RPMI7951 (cell line): ENCODE measurements around the gene TBC1D2B. TPM values are rescaled to one million over a fixed set of nuclear protein-coding genes. Genes with fewer than 3 reads are reported as not detected.
"Not testable (repeated sequence)": the region's sequence is repeated elsewhere in the genome, so short reads cannot be mapped to it uniquely, and the experiment has no call there.

ENCODE experiments used
- DNase-seq: peaks from one replicate; pipeline ENCODE4 v3.0.0-alpha.2; 2012; ENCODE audit warnings: low read depth
- total RNA-seq: library from RNA; depleted of rRNA; stranded (reverse); fragments of >200 nt; shearing (Covaris generic); gene quantifications from 2 replicates; pipeline ENCODE4 v1.2.3, GENCODE V29; 2014

Gene TBC1D2B
- total RNA-seq, 1 experiment from 2014 or later, result 14.5 TPM

GRCh38 chr15:78003539-78004008 lies 73.9 kb downstream of the TBC1D2B start:
- no peak for DNase-seq

GRCh38 chr15:78002996-78003395 lies 74.5 kb downstream of the TBC1D2B start:
- no peak for DNase-seq

GRCh38 chr15:78001656-78002055 lies 75.9 kb downstream of the TBC1D2B start:
- no peak for DNase-seq

- no peak for DNase-seq
These were observed 76.6 kb downstream of the TBC1D2B start for GRCh38 chr15:78000927-78001249.

- DNase-seq, result no peak
These were observed 77.2 kb downstream of the TBC1D2B start for GRCh38 chr15:78000091-78000926.

GRCh38 chr15:77999486-77999885 lies 78.0 kb downstream of the TBC1D2B start:
- DNase-seq, result no peak

- no peak for DNase-seq
These were observed 78.9 kb downstream of the TBC1D2B start for GRCh38 chr15:77998592-77998991.

GRCh38 chr15:77997761-77998554 lies 79.6 kb downstream of the TBC1D2B start:
- DNase-seq, result not testable (repeated sequence)

- DNase-seq, result not testable (repeated sequence)
These were observed 80.3 kb downstream of the TBC1D2B start for GRCh38 chr15:77997221-77997620.

GRCh38 chr15:77996713-77997171 lies 80.8 kb downstream of the TBC1D2B start:
- DNase-seq, result not testable (repeated sequence)

- not testable (repeated sequence) for DNase-seq
These were observed 81.3 kb downstream of the TBC1D2B start for GRCh38 chr15:77996226-77996625.

- not testable (repeated sequence) for DNase-seq
These were observed 82.0 kb downstream of the TBC1D2B start for GRCh38 chr15:77995537-77995918.

GRCh38 chr15:77994893-77995536 lies 82.5 kb downstream of the TBC1D2B start:
- peak; percentile 98 for DNase-seq

GRCh38 chr15:77993970-77994693 lies 83.4 kb downstream of the TBC1D2B start:
- DNase-seq, result peak; percentile 100

GRCh38 chr15:77993374-77993911 lies 84.1 kb downstream of the TBC1D2B start:
- no peak for DNase-seq

- DNase-seq, result no peak
These were observed 84.9 kb downstream of the TBC1D2B start for GRCh38 chr15:77992356-77993222.

GRCh38 chr15:77991658-77992201 lies 85.8 kb downstream of the TBC1D2B start:
- DNase-seq, result peak; percentile 98

- no peak for DNase-seq
These were observed 86.5 kb downstream of the TBC1D2B start for GRCh38 chr15:77991029-77991406.

- no peak for DNase-seq
These were observed 88.0 kb downstream of the TBC1D2B start for GRCh38 chr15:77989296-77990143.
